GM23248 (cell line): Measurements from ENCODE around the gene NFATC3. TPM values are rescaled to one million over a fixed set of nuclear protein-coding genes. Genes with fewer than 3 reads are reported as not detected.

ENCODE experiments used
- DNase-seq: peaks from one replicate; pipeline ENCODE4 v3.0.0-alpha.2; 2015
- H2AFZ ChIP-seq: fragments of 200-600 bp; sonication (generic); 2 replicates; pipeline ENCODE4 v1.6.1; 2016; ENCODE audit warnings: antibody characterized with exemption
- H3F3A ChIP-seq: fragments of 200-600 bp; sonication (generic); 2 replicates; pipeline ENCODE4 v1.6.1; 2016; ENCODE audit warnings: mild to moderate bottlenecking, antibody characterized with exemption, mixed run types; ENCODE audit not compliant: insufficient read depth
- H3K27ac ChIP-seq: fragments of 200-600 bp; sonication (generic); 2 replicates; pipeline ENCODE4 v1.5.1; 2016; ENCODE audit warnings: mild to moderate bottlenecking
- H3K27me3 ChIP-seq: fragments of 200-600 bp; sonication (generic); replicated peaks from 2 replicates; pipeline ENCODE4 v1.6.1; 2016; ENCODE audit warnings: mild to moderate bottlenecking; ENCODE audit not compliant: insufficient read depth
- H3K36me3 ChIP-seq: fragments of 200-600 bp; sonication (generic); 2 replicates; pipeline ENCODE4 v1.6.1; 2016; ENCODE audit warnings: low read depth, mild to moderate bottlenecking
- H3K4me1 ChIP-seq: fragments of 200-600 bp; sonication (generic); 2 replicates; pipeline ENCODE4 v1.6.1; 2016; ENCODE audit warnings: mild to moderate bottlenecking; ENCODE audit not compliant: insufficient read depth
- H3K4me2 ChIP-seq: fragments of 200-600 bp; sonication (generic); one replicate; pipeline ENCODE4 v1.6.1; 2016; ENCODE audit warnings: mild to moderate bottlenecking; ENCODE audit not compliant: unreplicated experiment
- H3K4me3 ChIP-seq: fragments of 200-600 bp; sonication (generic); 2 replicates; pipeline ENCODE4 v1.5.1; 2016; ENCODE audit warnings: mild to moderate bottlenecking
- H3K79me2 ChIP-seq: fragments of 200-600 bp; sonication (generic); 2 replicates; pipeline ENCODE4 v1.6.1; 2016; ENCODE audit warnings: mild to moderate bottlenecking; ENCODE audit not compliant: insufficient read depth
- H3K9ac ChIP-seq: fragments of 200-600 bp; sonication (generic); 2 replicates; pipeline ENCODE4 v1.6.1; 2016; ENCODE audit warnings: mild to moderate bottlenecking
- H3K9me2 ChIP-seq: fragments of 200-600 bp; sonication (generic); 2 replicates; pipeline ENCODE4 v1.6.1; 2016; ENCODE audit warnings: mixed run types, mild to moderate bottlenecking, moderate library complexity; ENCODE audit not compliant: insufficient read depth
- H3K9me3 ChIP-seq: fragments of 200-600 bp; sonication (generic); one replicate; pipeline ENCODE4 v1.6.1; 2017; ENCODE audit warnings: low read depth
- H4K20me1 ChIP-seq: fragments of 200-600 bp; sonication (generic); 2 replicates; pipeline ENCODE4 v1.6.0; 2016; ENCODE audit not compliant: insufficient read depth
- EZH2 ChIP-seq: fragments of 200-600 bp; sonication (generic); IDR thresholded peaks from 2 replicates; pipeline ENCODE4 v1.6.1; 2018; ENCODE audit warnings: antibody characterized with exemption, mild to moderate bottlenecking; ENCODE audit not compliant: insufficient read depth, poor library complexity, severe bottlenecking
- EZH2phosphoT487 ChIP-seq: fragments of 200-600 bp; sonication (generic); IDR thresholded peaks from 2 replicates; pipeline ENCODE4 v1.6.1; 2018; ENCODE audit warnings: antibody characterized with exemption, moderate library complexity, mild to moderate bottlenecking, low read depth; ENCODE audit not compliant: insufficient read depth
- WGBS, 2 experiments: methylation state at CpG; one replicate each; pipeline ENCODE4 v1.1.6; 2015 to 2017; ENCODE audit warnings: low lambda C conversion rate in 2 of 2, low coverage in 1 of 2; ENCODE audit errors: missing lambda C conversion rate in 2 of 2; 5-methylcytosine and 5-hydroxymethylcytosine counted together
- in situ Hi-C: fragments of 300-500 bp; cut with MboI; formaldehyde crosslinking; loops from 2 replicates; pipeline ENCODE4 v1.15.0; 2020
- polyA plus RNA-seq: library from polyadenylated mRNA; unstranded; fragments of >200 nt; fragmentation: Nextera tagmentation; extraction: Ambion mirVana; gene quantifications from 2 replicates; pipeline ENCODE4 v1.2.1, GENCODE V29; 2016
- total RNA-seq: library from RNA; depleted of rRNA; stranded (reverse); fragments of >200 nt; shearing (Covaris generic); gene quantifications from 2 replicates; pipeline ENCODE4 v1.2.3, GENCODE V29; 2014

NFATC3 gene
- total and polyA plus RNA-seq, 2 experiments from 2014 or later, result 10.2 to 14.2 TPM

GRCh38 chr16:68250951-68251350 lies 165.8 kb downstream of the NFATC3 start:
- no peak for DNase-seq
- Histone ChIP-seq H2AFZ (no peak overlapping the region), H3K9me3 (no peaks in the 10 kb centered on the region), H3K27me3 (no peaks in the 10 kb centered on the region), H3K36me3 (peaks cover 1% of the 10 kb centered on the region; the same call in 1 of the 2 replicates), H3K4me3 (no peak overlapping the region), H3K9ac (no peak overlapping the region), H4K20me1 (no peaks in the 10 kb centered on the region), H3K9me2 (no peaks in the 10 kb centered on the region), H3K4me2 (no peak overlapping the region), H3K4me1 (peaks cover 8% of the 10 kb centered on the region), H3K79me2 (peaks cover 24% of the 10 kb centered on the region), H3F3A (no peaks in the 10 kb centered on the region), H3K27ac (no peak overlapping the region)
- in situ Hi-C loops, result no loop called here
- TF ChIP-seq EZH2, result no peak
- TF ChIP-seq EZH2phosphoT487, result no peak
- WGBS, 2 experiments, result 94% methylated on average over 6 of the region's 6 CpGs

GRCh38 chr16:68251832-68252231 lies 166.7 kb downstream of the NFATC3 start:
- Histone ChIP-seq H3K27me3 (no peaks in the 10 kb centered on the region), H2AFZ (no peak overlapping the region), H3K27ac (no peak overlapping the region), H3K79me2 (peaks cover 16% of the 10 kb centered on the region), H3F3A (no peaks in the 10 kb centered on the region), H3K4me2 (no peak overlapping the region), H3K36me3 (peaks cover 4% of the 10 kb centered on the region; the same call in 1 of the 2 replicates), H4K20me1 (no peaks in the 10 kb centered on the region), H3K4me1 (no peaks in the 10 kb centered on the region), H3K4me3 (no peak overlapping the region), H3K9me3 (no peaks in the 10 kb centered on the region), H3K9ac (no peak overlapping the region), H3K9me2 (no peaks in the 10 kb centered on the region)
- 77 to 83% methylated on average over 5 of the region's 5 CpGs for WGBS, 2 experiments
- in situ Hi-C loops, result no loop called here
- no peak for DNase-seq
- TF ChIP-seq EZH2 (no peak), EZH2phosphoT487 (no peak)

- peaks cover 4% of the 10 kb centered on the region; the same call in 1 of the 2 replicates for H3K36me3 ChIP-seq
- no peak for DNase-seq
- no peaks in the 10 kb centered on the region for H3K9me2 ChIP-seq
- WGBS, 2 experiments, result 84 to 88% methylated on average over 5 of the region's 5 CpGs
- no peaks in the 10 kb centered on the region for H4K20me1 ChIP-seq
- TF ChIP-seq EZH2phosphoT487 (no peak), EZH2 (no peak)
- peaks cover 12% of the 10 kb centered on the region; the same call in 1 of the 2 replicates for H3K79me2 ChIP-seq
- H3K4me2 ChIP-seq, result no peak overlapping the region
- H3K9me3 ChIP-seq, result no peaks in the 10 kb centered on the region
- H2AFZ ChIP-seq, result no peak overlapping the region
- no peaks in the 10 kb centered on the region; the same call in 1 of the 2 replicates for H3K4me1 ChIP-seq
- H3K27ac ChIP-seq, result no peak overlapping the region
- H3K4me3 ChIP-seq, result no peak overlapping the region
- H3F3A ChIP-seq, result no peaks in the 10 kb centered on the region; the same call in 1 of the 2 replicates
- H3K27me3 ChIP-seq, result no peaks in the 10 kb centered on the region
- H3K9ac ChIP-seq, result no peak overlapping the region
- in situ Hi-C loops, result no loop called here
Observed at GRCh38 chr16:68252383-68252782, 167.2 kb downstream of the NFATC3 start.

- in situ Hi-C loops, result no loop called here
- 0 out of 2 replicates have a peak, but pooled peaks cover 1% of the 10 kb centered on the region for H3K79me2 ChIP-seq
- DNase-seq, result no peak
- H3K9me2 ChIP-seq, result no peaks in the 10 kb centered on the region
- WGBS, 2 experiments, result 94 to 97% methylated on average over 4 of the region's 4 CpGs
- H3K4me1 ChIP-seq, result peaks cover 13% of the 10 kb centered on the region
- no peak overlapping the region for H3K4me3 ChIP-seq
- no peak overlapping the region for H2AFZ ChIP-seq
- peaks cover 13% of the 10 kb centered on the region for H3F3A ChIP-seq
- peaks cover 4% of the 10 kb centered on the region; the same call in 1 of the 2 replicates for H3K36me3 ChIP-seq
- no peak overlapping the region for H3K4me2 ChIP-seq
- H3K9ac ChIP-seq, result no peak overlapping the region
- H3K27me3 ChIP-seq, result no peaks in the 10 kb centered on the region
- no peaks in the 10 kb centered on the region for H4K20me1 ChIP-seq
- TF ChIP-seq EZH2 (no peak), EZH2phosphoT487 (no peak)
- H3K27ac ChIP-seq, result no peak overlapping the region
- no peaks in the 10 kb centered on the region for H3K9me3 ChIP-seq
Observed at GRCh38 chr16:68253721-68254120, 168.6 kb downstream of the NFATC3 start.
